Stimulated activated CD8-positive, alpha-beta memory T cell treated with anti-CD3 and anti-CD28 coated beads, Interleukin-4, amount 100 ng/mL, for 4 hours (primary cell): ENCODE results near the gene RIC1.
"Not testable (repeated sequence)": the region's sequence is repeated elsewhere in the genome, so short reads cannot be mapped to it uniquely, and the experiment has no call there.

Source experiments
- DNase-seq, 2 donors: peaks; one replicate each; pipeline ENCODE4 v3.0.0-alpha.2; 2020; ENCODE audit warnings: low read depth in 2 of 2, low spot score in 1 of 2

Gene RIC1

DNA sequence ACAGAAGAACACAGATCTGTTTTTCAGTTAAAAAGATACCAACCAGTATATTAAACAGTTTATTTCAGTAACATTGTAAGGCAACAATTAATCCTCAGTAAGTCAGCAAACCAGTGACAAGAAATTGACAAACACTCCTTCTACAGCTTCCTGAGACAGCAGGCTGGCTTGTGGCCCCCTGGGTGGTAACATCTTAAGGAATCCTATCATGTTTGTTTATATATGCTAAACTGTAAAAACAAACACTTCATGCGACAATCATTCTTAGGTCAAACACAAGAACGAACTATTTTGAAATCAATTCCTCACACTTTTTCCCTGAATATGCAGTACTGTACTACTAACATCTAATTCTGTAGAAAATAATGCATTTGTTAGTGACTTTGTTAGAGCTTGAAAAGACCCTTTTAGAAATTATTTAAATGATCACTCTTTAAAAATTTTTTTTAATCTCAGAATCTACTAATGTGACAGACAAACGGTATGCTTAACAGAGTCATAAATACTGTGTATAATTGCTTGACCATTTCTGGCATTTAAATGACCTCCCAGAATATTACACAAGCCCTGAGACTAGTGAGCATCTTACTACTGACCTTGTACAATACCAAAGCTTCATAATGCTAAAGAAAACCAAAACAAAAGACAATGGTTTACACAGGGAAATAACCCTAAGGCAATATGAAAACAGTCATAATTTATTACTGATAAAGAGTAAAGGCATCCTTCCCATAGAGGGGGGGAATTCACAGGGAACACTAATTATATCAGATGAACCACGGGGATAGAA is 155.8 kb downstream of the RIC1 start:
- DNase-seq, result no peak

DNA sequence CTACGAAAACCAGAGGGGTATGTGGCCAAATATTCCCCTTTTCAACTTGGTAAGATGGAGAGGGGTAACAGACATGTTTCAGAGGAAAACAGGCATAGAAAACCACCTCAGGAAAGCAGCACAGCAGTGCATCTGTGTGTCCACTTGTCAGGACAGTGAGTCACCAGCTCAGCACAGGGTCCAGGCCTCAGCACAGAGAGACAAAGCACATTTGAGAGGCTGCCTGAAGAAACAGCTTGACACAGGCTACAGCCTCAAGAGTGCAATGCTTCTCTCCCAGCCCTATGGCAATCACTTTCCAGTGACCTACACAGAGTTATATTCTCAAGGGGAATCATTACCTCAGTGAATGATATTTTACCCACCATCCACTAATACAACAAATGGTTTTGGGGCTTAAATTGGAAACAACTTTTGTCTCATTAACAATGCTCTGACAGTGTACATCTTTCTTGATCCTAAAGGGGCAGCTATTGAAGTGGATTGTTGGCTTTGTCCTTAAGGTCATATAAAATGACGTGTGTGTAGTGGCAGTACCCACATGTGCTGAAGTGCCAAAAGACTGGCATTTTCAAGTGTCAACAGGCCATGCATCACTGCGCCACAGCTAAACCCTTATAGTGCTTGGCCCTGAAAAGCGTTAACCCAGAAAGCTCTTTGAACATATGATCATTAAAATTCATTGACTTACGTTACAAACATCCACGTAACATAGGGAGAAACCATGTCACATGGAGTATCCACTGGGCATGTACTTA is 157.6 kb downstream of the RIC1 start:
- DNase-seq, result no peak

- no peak for DNase-seq
Observed at GRCh38 chr9:5787220-5787619, 158.3 kb downstream of the RIC1 start.

- no peak for DNase-seq
Observed at GRCh38 chr9:5787759-5788302, 158.9 kb downstream of the RIC1 start.

- no peak for DNase-seq
Observed at GRCh38 chr9:5789489-5789888, 160.6 kb downstream of the RIC1 start.

DNA sequence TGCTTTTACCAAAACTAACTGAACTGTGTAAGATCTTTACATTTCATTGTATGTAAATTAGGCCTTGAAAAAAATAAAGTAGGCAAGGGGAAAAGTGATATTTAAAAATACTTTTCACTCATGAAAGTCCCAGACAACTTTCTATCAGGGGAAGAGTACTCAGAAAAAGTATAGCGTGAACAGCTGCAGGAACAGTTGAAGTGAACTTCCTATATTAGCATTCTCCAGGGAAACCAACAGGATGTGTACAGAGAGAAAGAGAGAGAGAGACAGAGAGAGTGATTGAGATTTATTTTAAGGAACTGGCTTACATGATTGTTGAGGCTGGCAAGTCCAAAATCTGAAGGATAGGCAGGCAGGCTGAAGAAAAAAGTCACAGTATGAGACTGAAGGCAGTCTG is 162.0 kb downstream of the RIC1 start:
- no peak for DNase-seq

DNA sequence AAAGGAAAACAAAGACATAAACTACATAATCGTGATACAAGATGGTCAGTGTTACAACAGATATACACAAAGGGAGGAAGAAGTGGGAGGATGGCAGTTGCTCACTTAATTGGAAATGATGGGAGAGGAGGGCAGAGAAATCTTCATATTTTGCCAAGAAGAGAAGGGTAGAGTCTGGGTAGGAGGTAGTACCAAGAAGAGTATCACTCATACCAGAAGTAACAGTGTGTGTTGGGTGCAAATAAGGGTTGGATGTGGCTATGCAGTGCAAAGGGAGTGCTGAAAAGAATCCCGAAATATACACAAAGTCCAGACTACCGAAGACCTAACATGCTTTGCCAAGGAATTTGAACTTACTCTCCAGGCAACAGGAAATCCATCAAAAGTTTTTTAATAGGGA is 163.0 kb downstream of the RIC1 start:
- no peak for DNase-seq

DNA sequence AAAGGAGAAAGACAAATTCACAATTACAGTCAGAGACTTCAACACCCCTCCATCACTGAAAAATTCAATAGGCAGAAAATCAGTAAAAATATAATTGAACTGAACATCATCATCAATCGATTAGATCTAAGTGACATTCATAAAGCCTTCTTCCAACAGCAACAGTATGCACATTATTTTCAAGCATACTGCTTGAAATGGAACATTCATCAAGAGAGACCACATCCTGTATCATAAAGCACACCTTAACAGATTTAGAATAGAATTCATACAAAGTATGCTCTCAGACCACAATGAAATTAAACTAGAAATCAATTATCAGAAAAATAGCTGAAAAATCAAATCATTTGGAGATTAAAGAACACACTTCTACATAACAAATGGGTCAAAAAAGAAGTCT is 164.9 kb downstream of the RIC1 start:
- no peak for DNase-seq

GRCh38 chr9:5796298-5796697 is 167.4 kb downstream of the RIC1 start:
- no peak for DNase-seq

DNA sequence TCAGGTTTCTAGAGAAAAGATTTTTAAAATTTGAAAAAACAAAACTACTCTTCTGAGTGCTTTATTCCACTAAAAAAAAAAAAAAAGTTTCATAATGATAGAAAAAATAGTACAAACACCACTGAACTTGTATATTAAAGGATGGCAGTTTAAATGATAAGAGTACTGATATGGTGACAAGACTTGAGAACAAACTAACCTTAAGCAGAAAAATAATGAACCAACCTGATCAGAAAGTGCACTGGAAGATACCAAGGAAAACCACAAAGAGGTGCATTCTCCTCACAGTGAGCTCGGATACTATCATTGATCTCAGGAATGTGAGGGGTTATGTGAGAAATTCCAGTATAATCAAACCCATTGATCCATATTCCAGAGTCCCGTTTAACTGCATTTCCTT is 169.7 kb downstream of the RIC1 start:
- DNase-seq, result no peak

DNA sequence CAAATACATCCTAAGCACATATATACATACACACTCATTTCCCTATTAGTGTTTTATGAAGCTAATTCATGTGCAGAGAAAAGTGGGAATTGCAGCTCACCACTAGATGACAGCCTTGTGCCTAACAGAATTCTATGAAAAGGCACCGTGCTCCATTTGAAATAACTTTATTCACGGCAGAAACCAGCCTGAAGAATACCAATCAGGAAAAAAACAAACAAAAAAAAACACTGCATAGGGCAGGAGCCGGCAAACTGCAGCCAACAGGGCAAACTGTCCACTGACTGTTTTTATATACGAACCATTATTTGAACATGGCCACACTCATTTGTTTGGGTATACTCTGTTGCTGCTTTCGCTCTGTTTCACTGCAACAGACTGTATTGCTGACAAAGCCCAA is 170.4 kb downstream of the RIC1 start:
- no peak for DNase-seq

- not testable (repeated sequence) for DNase-seq
Observed at GRCh38 chr9:5800378-5800777, 171.5 kb downstream of the RIC1 start.

DNA sequence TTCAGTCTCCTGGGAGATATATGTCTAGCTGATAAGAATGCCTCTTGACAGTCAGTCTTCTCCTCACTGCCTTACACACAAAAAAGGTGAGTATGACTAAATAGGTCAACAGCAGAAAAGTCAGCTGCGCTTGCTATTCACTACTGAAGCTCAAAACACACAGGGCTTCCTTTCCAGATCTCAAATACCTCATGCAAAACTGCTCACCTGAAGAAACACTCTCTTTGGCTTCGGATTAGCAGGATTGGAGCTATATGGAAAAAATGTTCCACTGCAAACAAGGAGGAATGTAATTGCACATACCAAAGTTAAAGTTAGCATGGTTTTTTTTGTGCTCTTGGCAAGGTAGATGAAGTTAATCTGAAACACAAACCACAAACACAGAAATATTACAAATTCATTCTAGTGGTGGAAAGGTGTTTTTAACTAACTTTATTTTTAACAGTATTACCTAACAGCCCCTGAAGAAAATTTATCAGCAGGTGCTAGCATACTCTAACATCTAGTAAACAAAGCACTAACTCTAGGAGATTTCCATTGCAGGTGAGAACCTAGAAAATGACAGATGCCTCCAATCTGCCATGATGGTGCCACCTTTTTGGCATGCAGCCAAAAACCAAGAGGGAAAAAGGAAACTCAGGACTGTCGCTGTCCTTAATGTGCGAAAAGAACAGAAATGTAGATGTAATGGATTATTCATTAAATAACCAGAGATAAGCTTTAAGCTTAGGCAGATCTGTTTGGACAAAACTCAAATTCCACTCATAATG is 172.2 kb downstream of the RIC1 start:
- DNase-seq, result no peak

GRCh38 chr9:5801739-5802113 is 172.8 kb downstream of the RIC1 start:
- no peak for DNase-seq

GRCh38 chr9:5805478-5805877 is 176.6 kb downstream of the RIC1 start:
- no peak for DNase-seq

DNA sequence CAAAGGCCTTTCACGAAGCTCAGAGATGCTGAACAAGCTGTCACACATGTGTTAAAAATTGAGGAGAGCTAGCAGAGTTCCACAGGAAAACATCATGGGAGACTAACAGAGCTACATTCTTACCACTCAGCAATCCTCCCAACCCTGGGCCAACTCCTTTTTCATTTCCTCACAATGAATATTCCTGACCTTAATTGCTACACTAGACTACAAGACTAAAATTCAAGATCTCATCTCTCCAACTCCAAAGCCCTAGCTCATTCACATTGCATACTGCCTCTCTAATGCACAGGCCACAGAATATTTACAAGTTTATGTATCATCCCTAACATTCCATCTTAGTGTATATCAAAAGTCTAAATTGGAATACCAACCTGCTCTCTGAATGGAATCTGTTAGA is 182.8 kb downstream of the RIC1 start:
- DNase-seq, result no peak

- no peak for DNase-seq
Observed at GRCh38 chr9:5813824-5814223, 184.9 kb downstream of the RIC1 start.

- DNase-seq, result no peak
Observed at GRCh38 chr9:5815461-5815860, 186.6 kb downstream of the RIC1 start.

GRCh38 chr9:5817862-5818261 is 189.0 kb downstream of the RIC1 start:
- DNase-seq, result no peak

- DNase-seq, result no peak
Observed at GRCh38 chr9:5818424-5819142, 189.7 kb downstream of the RIC1 start.

DNA sequence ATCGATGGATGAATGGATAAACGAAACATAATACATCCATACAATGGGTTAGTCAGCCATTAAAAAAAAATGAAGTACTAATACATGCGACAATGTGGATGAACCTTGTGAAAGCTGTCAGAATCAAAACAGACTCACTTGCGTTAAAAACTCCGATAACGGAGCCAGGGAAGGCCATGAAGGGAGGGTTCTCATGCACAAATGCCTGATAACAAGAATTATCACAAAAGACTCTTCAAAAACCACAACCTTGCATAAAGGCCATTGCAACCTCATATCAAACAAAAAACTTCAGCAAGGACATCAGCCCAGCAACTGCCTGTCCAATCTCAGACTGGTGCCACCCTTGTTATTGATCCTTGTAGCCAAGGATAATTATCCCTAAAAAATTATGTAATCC is 190.3 kb downstream of the RIC1 start:
- DNase-seq, result no peak
